ENCODE measurements around the gene TH.

TH gene

DNA sequence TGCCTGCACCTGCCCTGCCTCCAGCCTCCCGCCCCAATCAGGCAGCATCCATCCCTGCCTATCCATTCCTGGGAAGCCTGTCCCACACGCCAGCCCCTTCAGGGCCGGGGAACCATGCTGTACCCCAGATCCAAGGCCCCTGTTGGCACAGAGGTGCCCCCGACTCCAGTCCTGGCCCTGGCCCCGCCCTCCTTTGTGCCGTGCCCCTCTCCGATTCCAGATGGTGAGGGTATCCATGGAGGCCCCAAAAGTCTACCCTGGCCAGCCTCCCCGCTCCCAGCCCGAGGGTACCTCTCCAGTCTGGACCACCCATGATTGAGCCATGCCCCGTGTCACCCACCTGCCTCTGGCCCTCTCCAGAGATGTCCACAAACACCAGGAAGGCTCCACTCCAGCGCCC, 2.7 kb upstream of the TH start:
- H3K4me3 ChIP-seq (ENCODE audit: low read length) = no peak overlapping the region
- no peaks in the 10 kb centered on the region for H3K9me3 ChIP-seq (ENCODE audit: low read length)
- no peaks in the 10 kb centered on the region for H3K4me1 ChIP-seq (ENCODE audit: insufficient read depth, low read length)

DNA sequence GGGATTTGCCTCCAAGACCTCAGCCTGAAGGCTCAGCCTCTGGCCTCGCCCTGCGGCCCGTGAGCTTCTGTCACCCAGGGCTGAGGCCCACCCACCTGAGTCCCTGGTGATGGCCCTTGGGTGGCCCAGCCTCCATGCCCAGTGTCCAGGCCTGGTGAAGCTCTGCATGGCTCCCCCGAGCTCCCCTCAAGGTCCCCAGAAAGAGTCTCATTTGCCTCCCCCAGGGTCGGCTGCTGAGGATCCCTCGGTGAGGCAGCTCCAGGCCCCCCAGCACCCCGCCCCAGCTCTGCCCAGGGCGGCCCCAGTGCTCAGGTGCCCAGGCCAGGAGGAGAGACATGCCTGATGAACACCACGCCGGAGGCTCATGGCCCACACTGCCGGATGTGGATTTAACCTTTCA, 2.1 kb upstream of the TH start:
- Histone ChIP-seq H3K4me3 (ENCODE audit: low read length) (no peak overlapping the region), H2AFZ (ENCODE audit: low read depth, low read length) (no peak overlapping the region), H3K9me3 (ENCODE audit: low read length) (no peaks in the 10 kb centered on the region), H3K36me3 (ENCODE audit: insufficient read depth, low read length) (no peaks in the 10 kb centered on the region), H3K27me3 (ENCODE audit: insufficient read depth, low read length) (peaks cover 7% of the 10 kb centered on the region), H3K4me1 (ENCODE audit: insufficient read depth, low read length) (peaks cover 2% of the 10 kb centered on the region)

More for the DNA sequence above, 2.7 kb upstream of the TH start:
- Histone ChIP-seq H3K27me3 (ENCODE audit: insufficient read depth, low read length) (peaks cover 12% of the 10 kb centered on the region), H3K36me3 (ENCODE audit: insufficient read depth, low read length) (no peaks in the 10 kb centered on the region), H2AFZ (ENCODE audit: low read depth, low read length) (no peak overlapping the region)

DNA sequence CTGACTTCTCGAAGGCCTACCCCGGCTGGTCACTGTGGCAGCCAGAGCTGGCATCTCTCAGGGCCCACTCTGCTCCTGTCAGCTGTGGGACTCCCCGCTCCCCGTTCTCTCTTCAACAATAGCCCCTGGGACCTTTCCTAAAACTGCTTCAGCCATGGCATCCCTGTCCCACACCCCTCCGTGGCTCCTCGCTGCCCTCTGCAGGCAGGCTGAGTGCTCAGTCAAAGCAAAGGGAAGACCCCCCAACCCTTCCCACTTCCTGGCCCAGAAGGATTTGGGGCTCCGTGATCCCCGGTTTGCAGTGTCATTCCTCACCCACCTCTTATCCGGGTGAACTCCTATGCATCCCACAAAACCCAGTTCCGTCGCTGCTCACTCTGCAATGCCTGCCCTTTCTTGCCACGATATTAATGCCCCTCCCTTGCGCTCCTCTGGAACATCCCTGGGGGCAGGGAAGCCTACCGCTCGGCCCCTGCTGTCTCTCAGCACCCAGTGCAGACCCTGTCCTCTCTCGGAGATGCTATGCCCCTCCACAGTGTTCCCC, 1.6 kb upstream of the TH start:
- peaks cover 2% of the 10 kb centered on the region for H3K27me3 ChIP-seq (ENCODE audit: insufficient read depth, low read length)
- H3K9me3 ChIP-seq (ENCODE audit: low read length) = no peaks in the 10 kb centered on the region
- H3K4me3 ChIP-seq (ENCODE audit: low read length) = no peak overlapping the region
- H2AFZ ChIP-seq (ENCODE audit: low read depth, low read length) = no peak overlapping the region
- no peaks in the 10 kb centered on the region for H3K36me3 ChIP-seq (ENCODE audit: insufficient read depth, low read length)
- H3K4me1 ChIP-seq (ENCODE audit: insufficient read depth, low read length) = peaks cover 3% of the 10 kb centered on the region

- Histone ChIP-seq H2AFZ (ENCODE audit: low read depth, low read length) (no peak overlapping the region), H3K27me3 (ENCODE audit: insufficient read depth, low read length) (peaks cover 2% of the 10 kb centered on the region), H3K4me1 (ENCODE audit: insufficient read depth, low read length) (peaks cover 3% of the 10 kb centered on the region), H3K4me3 (ENCODE audit: low read length) (no peak overlapping the region), H3K9me3 (ENCODE audit: low read length) (no peaks in the 10 kb centered on the region), H3K36me3 (ENCODE audit: insufficient read depth, low read length) (no peaks in the 10 kb centered on the region)
These were observed 1.1 kb upstream of the TH start for GRCh38 chr11:2172676-2173075.

GRCh38 chr11:2169626-2170570, 1.7 kb downstream of the TH start:
- Histone ChIP-seq H2AFZ (ENCODE audit: low read depth, low read length) (no peak overlapping the region), H3K27me3 (ENCODE audit: insufficient read depth, low read length) (peaks cover 2% of the 10 kb centered on the region), H3K9me3 (ENCODE audit: low read length) (no peaks in the 10 kb centered on the region), H3K4me3 (ENCODE audit: low read length) (no peak overlapping the region), H3K4me1 (ENCODE audit: insufficient read depth, low read length) (peaks cover 3% of the 10 kb centered on the region), H3K36me3 (ENCODE audit: insufficient read depth, low read length) (no peaks in the 10 kb centered on the region)

- Histone ChIP-seq H2AFZ (ENCODE audit: low read depth, low read length) (no peak overlapping the region), H3K4me1 (ENCODE audit: insufficient read depth, low read length) (peaks cover 3% of the 10 kb centered on the region), H3K36me3 (ENCODE audit: insufficient read depth, low read length) (no peaks in the 10 kb centered on the region), H3K4me3 (ENCODE audit: low read length) (no peak overlapping the region), H3K9me3 (ENCODE audit: low read length) (no peaks in the 10 kb centered on the region), H3K27me3 (ENCODE audit: insufficient read depth, low read length) (peaks cover 2% of the 10 kb centered on the region)
These were observed 2.6 kb downstream of the TH start for GRCh38 chr11:2169005-2169378.

- peaks cover 3% of the 10 kb centered on the region for H3K4me1 ChIP-seq (ENCODE audit: insufficient read depth, low read length)
- H3K27me3 ChIP-seq (ENCODE audit: insufficient read depth, low read length) = peaks cover 2% of the 10 kb centered on the region
- H2AFZ ChIP-seq (ENCODE audit: low read depth, low read length) = no peak overlapping the region
- no peaks in the 10 kb centered on the region for H3K36me3 ChIP-seq (ENCODE audit: insufficient read depth, low read length)
- H3K9me3 ChIP-seq (ENCODE audit: low read length) = no peaks in the 10 kb centered on the region
- H3K4me3 ChIP-seq (ENCODE audit: low read length) = no peak overlapping the region
These were observed 3.2 kb downstream of the TH start for GRCh38 chr11:2168286-2169004.

DNA sequence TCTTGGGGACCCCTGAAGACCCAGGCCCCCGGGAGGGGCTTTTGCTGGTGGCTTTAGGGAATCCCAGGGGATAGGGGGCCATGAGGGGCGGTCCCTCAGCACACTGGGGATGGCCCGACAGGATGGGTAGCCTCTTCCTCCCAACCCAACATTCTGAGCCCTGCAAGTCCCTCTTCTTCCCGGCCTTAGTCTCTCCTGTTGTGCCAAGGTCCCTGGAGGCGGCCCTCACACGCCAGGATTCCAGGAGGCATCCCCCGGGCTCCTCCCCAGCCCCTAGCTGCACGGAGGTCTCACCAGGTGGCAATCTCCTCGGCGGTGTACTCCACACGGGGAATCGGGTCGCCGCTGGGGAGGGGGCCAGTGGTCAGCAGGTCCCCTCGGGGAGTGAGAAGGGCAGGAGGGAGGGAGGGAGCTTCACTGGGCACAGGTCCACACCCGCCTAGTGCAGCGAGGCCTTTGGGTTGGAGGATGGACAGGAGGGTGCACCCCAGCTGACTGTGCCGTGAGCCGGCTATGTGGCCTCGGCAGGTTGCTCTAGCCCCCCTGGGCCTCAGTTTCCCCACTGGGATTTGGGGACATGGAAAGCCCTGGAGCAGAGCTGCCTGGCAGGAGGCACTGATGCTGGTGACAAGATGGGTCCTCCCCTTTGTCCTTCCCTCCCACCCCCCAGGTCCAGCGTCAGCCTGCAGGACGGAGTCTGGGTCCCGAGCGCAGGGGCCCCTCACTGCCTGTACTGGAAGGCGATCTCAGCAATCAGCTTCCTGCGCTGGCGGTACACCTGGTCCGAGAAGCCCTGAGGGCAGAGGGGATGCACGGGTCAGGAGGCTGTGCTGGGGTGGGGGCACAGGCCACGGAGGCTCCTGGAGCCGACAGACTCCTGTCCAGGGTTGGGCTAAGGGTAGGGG, 4.2 kb downstream of the TH start:
- Histone ChIP-seq H3K27me3 (ENCODE audit: insufficient read depth, low read length) (peaks cover 8% of the 10 kb centered on the region), H2AFZ (ENCODE audit: low read depth, low read length) (no peak overlapping the region), H3K4me1 (ENCODE audit: insufficient read depth, low read length) (peaks cover 3% of the 10 kb centered on the region), H3K36me3 (ENCODE audit: insufficient read depth, low read length) (no peaks in the 10 kb centered on the region), H3K4me3 (ENCODE audit: low read length) (no peak overlapping the region), H3K9me3 (ENCODE audit: low read length) (no peaks in the 10 kb centered on the region)

GRCh38 chr11:2166091-2166851, 5.3 kb downstream of the TH start:
- Histone ChIP-seq H3K4me3 (ENCODE audit: low read length) (no peak overlapping the region), H3K9me3 (ENCODE audit: low read length) (no peaks in the 10 kb centered on the region), H2AFZ (ENCODE audit: low read depth, low read length) (no peak overlapping the region), H3K27me3 (ENCODE audit: insufficient read depth, low read length) (peaks cover 9% of the 10 kb centered on the region), H3K4me1 (ENCODE audit: insufficient read depth, low read length) (peaks cover 3% of the 10 kb centered on the region), H3K36me3 (ENCODE audit: insufficient read depth, low read length) (no peaks in the 10 kb centered on the region)

- H3K9me3 ChIP-seq (ENCODE audit: low read length) = no peaks in the 10 kb centered on the region
- H3K4me1 ChIP-seq (ENCODE audit: insufficient read depth, low read length) = peaks cover 3% of the 10 kb centered on the region
- H2AFZ ChIP-seq (ENCODE audit: low read depth, low read length) = no peak overlapping the region
- no peak overlapping the region for H3K4me3 ChIP-seq (ENCODE audit: low read length)
- H3K27me3 ChIP-seq (ENCODE audit: insufficient read depth, low read length) = peaks cover 8% of the 10 kb centered on the region
- no peaks in the 10 kb centered on the region for H3K36me3 ChIP-seq (ENCODE audit: insufficient read depth, low read length)
These were observed 6.0 kb downstream of the TH start for GRCh38 chr11:2165571-2165970.

DNA sequence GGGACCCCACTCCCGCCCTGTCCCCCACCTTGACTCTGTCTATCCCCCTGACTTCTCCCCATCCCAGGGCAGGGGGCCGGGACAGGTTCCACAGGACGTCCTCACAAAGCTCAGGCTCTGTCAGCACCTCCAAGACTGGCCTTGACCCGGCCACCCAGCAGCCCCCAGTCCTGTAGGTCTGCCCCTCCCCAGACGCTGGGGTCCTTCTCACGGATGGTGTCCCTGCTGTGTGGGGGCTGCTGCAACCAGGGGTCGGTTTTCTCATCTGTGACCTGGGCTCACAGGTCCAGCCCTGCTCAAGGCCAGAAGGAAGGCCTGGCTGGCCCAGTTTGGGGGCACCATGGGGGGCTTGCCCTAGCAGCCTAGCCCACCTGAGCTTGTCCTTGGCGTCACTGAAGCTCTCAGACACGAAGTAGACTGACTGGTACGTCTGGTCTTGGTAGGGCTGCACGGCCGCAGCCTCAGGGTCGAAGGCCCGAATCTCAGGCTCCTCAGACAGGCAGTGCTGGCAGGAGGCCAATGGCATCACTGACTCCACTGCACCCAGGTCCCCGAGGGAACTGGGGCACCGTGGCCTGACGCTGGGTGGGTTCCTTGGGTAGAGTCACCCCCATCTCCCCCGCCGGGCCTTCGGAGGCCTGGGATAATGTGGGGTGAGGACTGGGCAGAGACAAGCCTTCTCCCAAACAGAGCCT, 6.6 kb downstream of the TH start:
- no peaks in the 10 kb centered on the region for H3K9me3 ChIP-seq (ENCODE audit: low read length)
- peaks cover 8% of the 10 kb centered on the region for H3K27me3 ChIP-seq (ENCODE audit: insufficient read depth, low read length)
- H3K4me1 ChIP-seq (ENCODE audit: insufficient read depth, low read length) = peaks cover 3% of the 10 kb centered on the region
- no peak overlapping the region for H2AFZ ChIP-seq (ENCODE audit: low read depth, low read length)
- H3K4me3 ChIP-seq (ENCODE audit: low read length) = no peak overlapping the region
- no peaks in the 10 kb centered on the region for H3K36me3 ChIP-seq (ENCODE audit: insufficient read depth, low read length)

- no peak overlapping the region for H2AFZ ChIP-seq (ENCODE audit: low read depth, low read length)
- no peaks in the 10 kb centered on the region for H3K36me3 ChIP-seq (ENCODE audit: insufficient read depth, low read length)
- H3K4me3 ChIP-seq (ENCODE audit: low read length) = no peak overlapping the region
- H3K9me3 ChIP-seq (ENCODE audit: low read length) = no peaks in the 10 kb centered on the region
- peaks cover 3% of the 10 kb centered on the region for H3K4me1 ChIP-seq (ENCODE audit: insufficient read depth, low read length)
- H3K27me3 ChIP-seq (ENCODE audit: insufficient read depth, low read length) = peaks cover 8% of the 10 kb centered on the region
These were observed 7.5 kb downstream of the TH start for GRCh38 chr11:2164081-2164480.

Measured in neuron (in vitro differentiated cells).